ENCODE data around the gene DPP6.

DPP6 gene

DNA sequence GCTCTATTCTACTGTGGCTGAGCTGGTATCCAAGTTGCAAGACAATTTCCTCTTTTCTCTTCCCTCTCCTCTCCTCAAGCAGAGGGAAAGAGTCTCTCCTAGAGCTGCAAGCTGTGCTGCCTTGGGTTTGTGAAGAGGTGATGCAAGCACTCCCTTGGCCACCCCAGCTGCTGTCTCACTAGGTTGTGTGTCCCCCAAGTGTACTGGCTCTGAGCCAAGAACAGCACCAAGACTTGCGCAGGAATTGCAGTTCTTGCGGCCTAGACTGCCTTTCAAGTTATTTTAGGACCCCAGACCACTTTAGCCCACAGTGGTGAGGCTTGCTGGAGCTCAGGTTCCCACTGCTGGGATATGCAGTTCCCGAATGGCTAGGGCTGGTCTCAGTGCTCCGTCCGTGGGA, 411.6 kb downstream of the DPP6 start:
- H3K4me1 ChIP-seq (ENCODE audit: control insufficient read depth, insufficient read depth, low read length), result no peaks in the 10 kb centered on the region

GRCh38 chr7:154469652-154470051, 417.5 kb downstream of the DPP6 start:
- H3K9me3 ChIP-seq (ENCODE audit: control insufficient read depth, insufficient read depth, low read length), result no peaks in the 10 kb centered on the region
- H3K36me3 ChIP-seq (ENCODE audit: control insufficient read depth, insufficient read depth, low read length), result no peaks in the 10 kb centered on the region
- H3K27me3 ChIP-seq (ENCODE audit: control insufficient read depth, insufficient read depth, low read length), result no peaks in the 10 kb centered on the region
- no peak overlapping the region for H3K27ac ChIP-seq (ENCODE audit: low read depth, low read length)
- H3K4me1 ChIP-seq (ENCODE audit: control insufficient read depth, insufficient read depth, low read length), result no peaks in the 10 kb centered on the region
- no peak overlapping the region for H3K4me3 ChIP-seq (ENCODE audit: low read depth, low read length)
- no peak overlapping the region for H3K9ac ChIP-seq (ENCODE audit: low read depth, low read length)

More for the DNA sequence above, 411.6 kb downstream of the DPP6 start:
- H3K9me3 ChIP-seq (ENCODE audit: control insufficient read depth, insufficient read depth, low read length), result no peaks in the 10 kb centered on the region
- H3K36me3 ChIP-seq (ENCODE audit: control insufficient read depth, insufficient read depth, low read length), result no peaks in the 10 kb centered on the region
- H3K4me3 ChIP-seq (ENCODE audit: low read depth, low read length), result no peak overlapping the region
- H3K27ac ChIP-seq (ENCODE audit: low read depth, low read length), result no peak overlapping the region
- H3K9ac ChIP-seq (ENCODE audit: low read depth, low read length), result no peak overlapping the region
- H3K27me3 ChIP-seq (ENCODE audit: control insufficient read depth, insufficient read depth, low read length), result no peaks in the 10 kb centered on the region

GRCh38 chr7:154472343-154472742, 420.1 kb downstream of the DPP6 start:
- no peaks in the 10 kb centered on the region for H3K27me3 ChIP-seq (ENCODE audit: control insufficient read depth, insufficient read depth, low read length)
- no peaks in the 10 kb centered on the region for H3K36me3 ChIP-seq (ENCODE audit: control insufficient read depth, insufficient read depth, low read length)

GRCh38 chr7:154473360-154473759, 421.2 kb downstream of the DPP6 start:
- Histone ChIP-seq H3K4me1 (ENCODE audit: control insufficient read depth, insufficient read depth, low read length) (peaks cover 6% of the 10 kb centered on the region; the same call in 1 of the 2 replicates), H3K4me3 (ENCODE audit: low read depth, low read length) (no peak overlapping the region), H3K27me3 (ENCODE audit: control insufficient read depth, insufficient read depth, low read length) (no peaks in the 10 kb centered on the region), H3K9me3 (ENCODE audit: control insufficient read depth, insufficient read depth, low read length) (no peaks in the 10 kb centered on the region), H3K27ac (ENCODE audit: low read depth, low read length) (no peak overlapping the region), H3K36me3 (ENCODE audit: control insufficient read depth, insufficient read depth, low read length) (no peaks in the 10 kb centered on the region), H3K9ac (ENCODE audit: low read depth, low read length) (no peak overlapping the region)

More at GRCh38 chr7:154472343-154472742, 420.1 kb downstream of the DPP6 start:
- Histone ChIP-seq H3K27ac (ENCODE audit: low read depth, low read length) (no peak overlapping the region), H3K4me1 (ENCODE audit: control insufficient read depth, insufficient read depth, low read length) (peaks cover 6% of the 10 kb centered on the region; the same call in 1 of the 2 replicates), H3K9me3 (ENCODE audit: control insufficient read depth, insufficient read depth, low read length) (no peaks in the 10 kb centered on the region), H3K4me3 (ENCODE audit: low read depth, low read length) (no peak overlapping the region), H3K9ac (ENCODE audit: low read depth, low read length) (no peak overlapping the region)

DNA sequence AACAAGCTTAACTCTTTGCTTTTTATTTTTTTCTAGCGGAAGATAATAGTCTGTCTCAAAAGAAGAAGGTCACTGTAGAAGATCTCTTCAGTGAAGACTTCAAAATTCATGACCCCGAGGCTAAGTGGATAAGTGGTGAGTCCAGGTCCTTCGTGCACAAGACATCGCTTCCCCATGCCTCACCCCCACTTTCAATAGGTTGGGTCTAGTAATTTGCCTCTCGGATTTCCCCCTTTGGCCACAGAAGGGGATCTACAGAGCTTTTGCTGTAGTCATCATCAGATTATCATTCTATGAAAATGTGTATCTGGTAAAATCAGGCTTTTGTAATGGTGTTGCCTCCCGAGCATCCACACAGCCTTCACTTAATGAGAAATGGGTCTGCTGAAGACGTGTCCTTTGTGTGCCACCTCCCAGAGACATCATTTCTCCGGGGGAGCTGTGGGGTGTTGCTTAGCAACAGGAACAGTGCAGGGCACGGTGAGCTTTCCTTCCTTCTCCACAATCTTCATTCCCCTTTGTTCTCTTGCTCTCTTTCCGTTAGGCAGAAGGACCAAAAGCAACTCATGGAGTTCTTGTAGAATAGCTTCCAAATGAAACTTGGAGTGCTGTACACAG, 422.8 kb downstream of the DPP6 start:
- Histone ChIP-seq H3K4me3 (ENCODE audit: low read depth, low read length) (no peak overlapping the region), H3K27me3 (ENCODE audit: control insufficient read depth, insufficient read depth, low read length) (no peaks in the 10 kb centered on the region), H3K9ac (ENCODE audit: low read depth, low read length) (no peak overlapping the region), H3K9me3 (ENCODE audit: control insufficient read depth, insufficient read depth, low read length) (no peaks in the 10 kb centered on the region), H3K36me3 (ENCODE audit: control insufficient read depth, insufficient read depth, low read length) (no peaks in the 10 kb centered on the region), H3K4me1 (ENCODE audit: control insufficient read depth, insufficient read depth, low read length) (peaks cover 6% of the 10 kb centered on the region; the same call in 1 of the 2 replicates), H3K27ac (ENCODE audit: low read depth, low read length) (no peak overlapping the region)

GRCh38 chr7:154475864-154476263, 423.7 kb downstream of the DPP6 start:
- H3K27me3 ChIP-seq (ENCODE audit: control insufficient read depth, insufficient read depth, low read length), result no peaks in the 10 kb centered on the region
- H3K4me3 ChIP-seq (ENCODE audit: low read depth, low read length), result no peak overlapping the region
- no peaks in the 10 kb centered on the region for H3K9me3 ChIP-seq (ENCODE audit: control insufficient read depth, insufficient read depth, low read length)
- H3K27ac ChIP-seq (ENCODE audit: low read depth, low read length), result no peak overlapping the region
- H3K36me3 ChIP-seq (ENCODE audit: control insufficient read depth, insufficient read depth, low read length), result no peaks in the 10 kb centered on the region
- peaks cover 6% of the 10 kb centered on the region; the same call in 1 of the 2 replicates for H3K4me1 ChIP-seq (ENCODE audit: control insufficient read depth, insufficient read depth, low read length)
- H3K9ac ChIP-seq (ENCODE audit: low read depth, low read length), result no peak overlapping the region

DNA sequence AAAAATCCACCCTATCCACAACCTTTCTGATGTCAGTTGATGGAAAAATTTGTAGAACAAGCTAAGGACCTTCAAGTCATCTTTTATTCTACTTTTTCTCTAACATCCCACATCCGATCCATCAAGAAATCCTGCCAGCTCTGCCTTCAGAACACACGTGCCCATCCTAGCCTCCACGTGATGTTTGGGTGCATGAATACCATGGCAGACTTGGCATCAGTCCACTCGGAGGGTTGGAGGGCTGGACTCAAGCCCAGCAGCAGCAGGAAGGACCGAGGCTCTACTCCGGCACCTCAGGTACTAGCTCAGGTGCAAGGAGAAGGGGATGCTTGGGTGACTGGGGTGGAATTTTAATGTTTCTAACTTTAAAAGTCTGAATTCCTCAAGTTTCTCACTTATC, 428.6 kb downstream of the DPP6 start:
- Histone ChIP-seq H3K9ac (ENCODE audit: low read depth, low read length) (no peak overlapping the region), H3K27me3 (ENCODE audit: control insufficient read depth, insufficient read depth, low read length) (no peaks in the 10 kb centered on the region), H3K9me3 (ENCODE audit: control insufficient read depth, insufficient read depth, low read length) (no peaks in the 10 kb centered on the region), H3K27ac (ENCODE audit: low read depth, low read length) (no peak overlapping the region), H3K4me1 (ENCODE audit: control insufficient read depth, insufficient read depth, low read length) (peaks cover 12% of the 10 kb centered on the region), H3K4me3 (ENCODE audit: low read depth, low read length) (no peak overlapping the region), H3K36me3 (ENCODE audit: control insufficient read depth, insufficient read depth, low read length) (no peaks in the 10 kb centered on the region)

- no peak overlapping the region for H3K27ac ChIP-seq (ENCODE audit: low read depth, low read length)
- peaks cover 12% of the 10 kb centered on the region for H3K4me1 ChIP-seq (ENCODE audit: control insufficient read depth, insufficient read depth, low read length)
- no peak overlapping the region for H3K4me3 ChIP-seq (ENCODE audit: low read depth, low read length)
- no peaks in the 10 kb centered on the region for H3K9me3 ChIP-seq (ENCODE audit: control insufficient read depth, insufficient read depth, low read length)
- no peak overlapping the region for H3K9ac ChIP-seq (ENCODE audit: low read depth, low read length)
- H3K36me3 ChIP-seq (ENCODE audit: control insufficient read depth, insufficient read depth, low read length), result no peaks in the 10 kb centered on the region
- no peaks in the 10 kb centered on the region for H3K27me3 ChIP-seq (ENCODE audit: control insufficient read depth, insufficient read depth, low read length)
Observed at GRCh38 chr7:154482863-154483262, 430.7 kb downstream of the DPP6 start.

GRCh38 chr7:154484406-154484805, 432.2 kb downstream of the DPP6 start:
- H3K4me3 ChIP-seq (ENCODE audit: low read depth, low read length), result no peak overlapping the region
- H3K27ac ChIP-seq (ENCODE audit: low read depth, low read length), result no peak overlapping the region
- H3K36me3 ChIP-seq (ENCODE audit: control insufficient read depth, insufficient read depth, low read length), result no peaks in the 10 kb centered on the region
- peaks cover 12% of the 10 kb centered on the region for H3K4me1 ChIP-seq (ENCODE audit: control insufficient read depth, insufficient read depth, low read length)
- H3K27me3 ChIP-seq (ENCODE audit: control insufficient read depth, insufficient read depth, low read length), result no peaks in the 10 kb centered on the region
- H3K9me3 ChIP-seq (ENCODE audit: control insufficient read depth, insufficient read depth, low read length), result no peaks in the 10 kb centered on the region
- no peak overlapping the region for H3K9ac ChIP-seq (ENCODE audit: low read depth, low read length)

GRCh38 chr7:154484943-154485342, 432.7 kb downstream of the DPP6 start:
- Histone ChIP-seq H3K27ac (ENCODE audit: low read depth, low read length) (no peak overlapping the region), H3K9me3 (ENCODE audit: control insufficient read depth, insufficient read depth, low read length) (no peaks in the 10 kb centered on the region)

GRCh38 chr7:154489897-154490296, 437.7 kb downstream of the DPP6 start:
- Histone ChIP-seq H3K36me3 (ENCODE audit: control insufficient read depth, insufficient read depth, low read length) (no peaks in the 10 kb centered on the region), H3K9me3 (ENCODE audit: control insufficient read depth, insufficient read depth, low read length) (no peaks in the 10 kb centered on the region)

More at GRCh38 chr7:154484943-154485342, 432.7 kb downstream of the DPP6 start:
- Histone ChIP-seq H3K4me3 (ENCODE audit: low read depth, low read length) (no peak overlapping the region), H3K36me3 (ENCODE audit: control insufficient read depth, insufficient read depth, low read length) (no peaks in the 10 kb centered on the region), H3K27me3 (ENCODE audit: control insufficient read depth, insufficient read depth, low read length) (no peaks in the 10 kb centered on the region), H3K4me1 (ENCODE audit: control insufficient read depth, insufficient read depth, low read length) (peaks cover 12% of the 10 kb centered on the region), H3K9ac (ENCODE audit: low read depth, low read length) (no peak overlapping the region)

More at GRCh38 chr7:154489897-154490296, 437.7 kb downstream of the DPP6 start:
- Histone ChIP-seq H3K9ac (ENCODE audit: low read depth, low read length) (no peak overlapping the region), H3K4me3 (ENCODE audit: low read depth, low read length) (no peak overlapping the region), H3K4me1 (ENCODE audit: control insufficient read depth, insufficient read depth, low read length) (peaks cover 4% of the 10 kb centered on the region), H3K27ac (ENCODE audit: low read depth, low read length) (no peak overlapping the region), H3K27me3 (ENCODE audit: control insufficient read depth, insufficient read depth, low read length) (no peaks in the 10 kb centered on the region)
